K562 (cell line): Measurements from ENCODE around the gene LRRC10. TPM values are rescaled to one million over a fixed set of nuclear protein-coding genes. Genes with fewer than 3 reads are reported as not detected.
A peak's percentile ranks its signal among the peaks of the same experiment; 100 is the strongest.

ENCODE experiments used
- ARHGAP35 ChIP-seq: fragments of 450-650 bp; IDR thresholded peaks from 2 replicates; pipeline ENCODE4 v1.6.1; 2018; ENCODE audit not compliant: partially characterized antibody
- CBX8 ChIP-seq: fragments of 200-600 bp; sonication (generic); IDR thresholded peaks from 2 replicates; pipeline ENCODE4 v1.6.1; 2012; ENCODE audit warnings: borderline replicate concordance, mixed run types, low read depth, mild to moderate bottlenecking, moderate library complexity, mixed read lengths, low read length, control low read depth, inconsistent platforms; ENCODE audit not compliant: poor library complexity, severe bottlenecking; ENCODE audit errors: extremely low read depth
- CREBBP ChIP-seq: IDR thresholded peaks from one replicate; pipeline ENCODE4 v1.6.1; 2012; ENCODE audit warnings: low read depth, mild to moderate bottlenecking, control low read depth, inconsistent platforms, low read length
- CTBP1 ChIP-seq: fragments of 450-650 bp; IDR thresholded peaks from 2 replicates; pipeline ENCODE4 v1.6.1; 2016; ENCODE audit warnings: borderline replicate concordance
- FOXA1 ChIP-seq: fragments of 450-650 bp; IDR thresholded peaks from 2 replicates; pipeline ENCODE4 v1.6.1; 2016; ENCODE audit warnings: mild to moderate bottlenecking, borderline replicate concordance
- FOXP1 ChIP-seq: sonication (generic); formaldehyde crosslinking; IDR thresholded peaks from 2 replicates; pipeline ENCODE4 v1.8.0; 2022; ENCODE audit warnings: mild to moderate bottlenecking, missing genetic modification reagents
- HNRNPH1 ChIP-seq: fragments of 200-400 bp; formaldehyde crosslinking; optimal IDR thresholded peaks from 2 replicates; pipeline ENCODE3; 2017; ENCODE audit warnings: low read depth, mild to moderate bottlenecking, low read length, moderate library complexity
- MAFK ChIP-seq: IDR thresholded peaks from 2 replicates; pipeline ENCODE4 v1.6.1; 2011; ENCODE audit warnings: low read length, improper control_type of control experiment
- MIER1 ChIP-seq: fragments of 450-650 bp; IDR thresholded peaks from 2 replicates; pipeline ENCODE4 v1.6.1; 2016; ENCODE audit warnings: antibody characterized with exemption, mild to moderate bottlenecking, low read depth
- RBM15 ChIP-seq: fragments of 200-400 bp; formaldehyde crosslinking; IDR thresholded peaks from 2 replicates; pipeline ENCODE4 v1.6.1; 2018; ENCODE audit warnings: mild to moderate bottlenecking, low read length, moderate library complexity; ENCODE audit not compliant: insufficient read depth
- TRIM24 ChIP-seq, 2 experiments: fragments of 450-650 bp; IDR thresholded peaks; 2 replicates each; pipeline ENCODE4 v1.6.1; 2016
- U2AF1 ChIP-seq: fragments of 200-400 bp; formaldehyde crosslinking; optimal IDR thresholded peaks from 2 replicates; pipeline ENCODE3; 2017; ENCODE audit warnings: mild to moderate bottlenecking, low read depth, low read length, moderate library complexity
- UBTF ChIP-seq, 2 experiments: IDR thresholded peaks; 2 replicates each; pipeline ENCODE4 v1.6.1; 2012; ENCODE audit warnings: improper control_type of control experiment in 2 of 2, low read depth in 2 of 2, low read length in 2 of 2, borderline replicate concordance in 1 of 2
- USF1 ChIP-seq: sonication (generic); formaldehyde crosslinking; IDR thresholded peaks from 2 replicates; pipeline ENCODE4 v1.9.0; 2022; ENCODE audit warnings: mild to moderate bottlenecking, missing genetic modification reagents
- ZBTB49 ChIP-seq: sonication (generic); formaldehyde crosslinking; IDR thresholded peaks from 2 replicates; pipeline ENCODE4 v1.8.0; 2022; ENCODE audit warnings: missing genetic modification reagents, mild to moderate bottlenecking, borderline replicate concordance
- ZNF239 ChIP-seq: fragments of 250-450 bp; sonication (Bioruptor Pico); IDR thresholded peaks from 2 replicates; pipeline ENCODE4 v1.4.0; 2020; ENCODE audit warnings: mild to moderate bottlenecking
- ZNF324 ChIP-seq: fragments of 250-450 bp; sonication (Bioruptor Pico); IDR thresholded peaks from 2 replicates; pipeline ENCODE4 v1.4.0; 2020; ENCODE audit warnings: mild to moderate bottlenecking
- ZNF384 ChIP-seq: IDR thresholded peaks from 2 replicates; pipeline ENCODE4 v1.6.1; 2012; ENCODE audit warnings: low read depth, low read length, improper control_type of control experiment
- ZNF408 ChIP-seq: fragments of 250-450 bp; sonication (Bioruptor Pico); IDR thresholded peaks from 2 replicates; pipeline ENCODE4 v1.4.0; 2020; ENCODE audit warnings: low read depth, mild to moderate bottlenecking, moderate library complexity
- ZNF586 ChIP-seq: fragments of 450-650 bp; formaldehyde crosslinking; conservative IDR thresholded peaks from 2 replicates; pipeline ENCODE4 v1.4.0; 2020; ENCODE audit warnings: mild to moderate bottlenecking, moderate library complexity
- ZNF668 ChIP-seq: fragments of 250-450 bp; sonication (Bioruptor Pico); IDR thresholded peaks from 2 replicates; pipeline ENCODE4 v1.8.0; 2022; ENCODE audit warnings: mild to moderate bottlenecking, inconsistent platforms
- polyA plus RNA-seq, 8 experiments: library from polyadenylated mRNA; depleted of rRNA in 4 of 8; stranded (reverse) in 5 of 8; unstranded in 3 of 8; fragments of >200 nt; fragmentation: Nextera tagmentation in 2 of 8; fragmentation: Illumina TruSeq in 1 of 8; extraction: Ambion mirVana in 2 of 8; extraction: Trizol in 1 of 8; gene quantifications; 2 replicates each; pipeline versions ENCODE4 v1.2.1 to v1.2.3, GENCODE V29; 2011 to 2014; ENCODE audit warnings: inconsistent platforms in 1 of 8, missing spikeins in 1 of 8
- total RNA-seq, 7 experiments: library from RNA; depleted of rRNA in 6 of 7; stranded (reverse); fragments of >200 nt in 6 of 7; fragmentation: Illumina TruSeq in 2 of 7; extraction: Trizol in 2 of 7; gene quantifications; 2 replicates each; pipeline versions ENCODE4 v1.2.1 to v1.2.3, GENCODE V29; 2011 to 2021; ENCODE audit warnings: low replicate concordance in 1 of 7
- TF ChIP-seq, protein P1 (sequence below): sonication (generic); formaldehyde crosslinking; IDR thresholded peaks from 2 replicates; pipeline ENCODE4 v1.8.0; 2023; ENCODE audit warnings: mild to moderate bottlenecking, missing genetic modification reagents

Gene LRRC10
- total and polyA plus RNA-seq, 9 of the 15 experiments (the other 6 are each of a cell fraction or from before 2014, with no cell fraction given): 0.09 TPM; not detected in 8

GRCh38 chr12:69585189-69586062, 25.3 kb downstream of the LRRC10 start, which contains the start of gene CCT2 (continued):
- TF ChIP-seq UBTF (IDR thresholded peaks at IDR 0.05; ENCODE audit: borderline replicate concordance in 1 of 2, low read depth in 2 of 2, low read length in 2 of 2): no peak
- no peak for TF ChIP-seq MAFK
- no peak for TF ChIP-seq CREBBP
- no peak for TF ChIP-seq ZNF408 (CRISPR knock-in tag)
- TF ChIP-seq U2AF1: no peak
- TF ChIP-seq ZNF239 (CRISPR knock-in tag): no peak
- no peak for TF ChIP-seq ZNF324 (CRISPR knock-in tag)
- no peak for TF ChIP-seq ARHGAP35
- TF ChIP-seq CTBP1: peak; percentile 70; the same call in 1 of the 2 replicates
- TF ChIP-seq HNRNPH1: no peak
- no peak for TF ChIP-seq ZNF668 (CRISPR knock-in tag)
- no peak for TF ChIP-seq RBM15
- no peak for TF ChIP-seq CBX8
- no peak for TF ChIP-seq MIER1
- TF ChIP-seq ZBTB49 (CRISPR knock-in tag): no peak
- TF ChIP-seq FOXP1 (CRISPR knock-in tag): peak; percentile 23; the same call in 1 of the 2 replicates
- no peak for TF ChIP-seq FOXA1
- TF ChIP-seq TRIM24 (IDR thresholded peaks at IDR 0.05): no peak
- TF ChIP-seq, protein P1, sequence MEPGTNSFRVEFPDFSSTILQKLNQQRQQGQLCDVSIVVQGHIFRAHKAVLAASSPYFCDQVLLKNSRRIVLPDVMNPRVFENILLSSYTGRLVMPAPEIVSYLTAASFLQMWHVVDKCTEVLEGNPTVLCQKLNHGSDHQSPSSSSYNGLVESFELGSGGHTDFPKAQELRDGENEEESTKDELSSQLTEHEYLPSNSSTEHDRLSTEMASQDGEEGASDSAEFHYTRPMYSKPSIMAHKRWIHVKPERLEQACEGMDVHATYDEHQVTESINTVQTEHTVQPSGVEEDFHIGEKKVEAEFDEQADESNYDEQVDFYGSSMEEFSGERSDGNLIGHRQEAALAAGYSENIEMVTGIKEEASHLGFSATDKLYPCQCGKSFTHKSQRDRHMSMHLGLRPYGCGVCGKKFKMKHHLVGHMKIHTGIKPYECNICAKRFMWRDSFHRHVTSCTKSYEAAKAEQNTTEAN (CRISPR knock-in tag): no peak
- no peak for TF ChIP-seq ZNF586 (CRISPR knock-in tag)
- TF ChIP-seq USF1 (CRISPR knock-in tag): no peak
- no peak for TF ChIP-seq ZNF384
